Endometrial microvascular endothelial cells (primary cell): Measurements from ENCODE around the gene CDHR3. TPM values are rescaled to one million over a fixed set of nuclear protein-coding genes. Genes with fewer than 3 reads are reported as not detected.

ENCODE experiments used
- in situ Hi-C: cut with HindIII; loops from 2 replicates; pipeline ENCODE4 v1.10.0; 2017; ENCODE audit warnings: low sequenced_read_pairs, low pct_unique_long_range_greater_than_20kb; ENCODE audit errors: inconsistent ontology term
- total RNA-seq: library from RNA; depleted of rRNA; stranded (reverse); fragments of >200 nt; gene quantifications from one replicate; pipeline ENCODE4 v1.2.3, GENCODE V29; 2015; ENCODE audit errors: inconsistent ontology term

Gene CDHR3
- total RNA-seq, 1 donor from 2014 or later = not detected

DNA sequence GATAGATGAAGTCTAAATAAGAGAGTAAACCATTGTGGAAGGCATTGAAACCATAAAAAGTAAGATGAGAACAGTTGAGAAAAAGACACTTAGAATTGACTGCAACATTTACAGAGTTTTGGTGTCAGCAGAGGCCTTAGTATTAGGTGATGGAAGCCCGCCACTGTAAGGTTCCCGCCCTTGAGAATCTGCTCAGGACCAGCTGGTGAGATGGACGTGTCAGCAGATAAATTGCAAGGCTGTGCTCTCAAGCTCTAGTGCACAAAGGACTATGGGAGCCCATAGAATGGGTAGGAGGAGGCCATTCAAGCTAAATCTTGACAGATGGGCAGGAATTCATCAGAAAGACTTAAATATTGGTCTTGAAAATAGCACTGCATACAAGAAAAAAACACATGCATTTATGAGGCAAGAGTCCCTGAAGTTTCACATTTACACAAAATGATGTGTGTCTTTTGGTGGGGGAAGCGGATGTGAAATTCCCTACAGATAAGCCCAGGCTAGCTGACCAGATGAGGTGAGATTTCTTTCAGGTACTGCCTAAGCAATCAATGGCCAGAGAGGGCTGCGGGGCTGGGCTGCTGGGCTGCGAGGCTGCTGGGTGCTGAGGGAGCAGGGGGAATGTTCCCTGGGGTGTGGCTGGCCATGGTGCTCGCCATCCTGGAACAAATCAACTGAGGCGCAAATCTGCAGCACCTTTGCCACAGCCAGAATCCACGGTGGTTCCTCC lies 106.6 kb downstream of the CDHR3 start:
- in situ Hi-C loops = loop anchor here (25.0 kb wide), 1 partner anchor 93 kb away; no protein-coding TSS in a partner anchor

DNA sequence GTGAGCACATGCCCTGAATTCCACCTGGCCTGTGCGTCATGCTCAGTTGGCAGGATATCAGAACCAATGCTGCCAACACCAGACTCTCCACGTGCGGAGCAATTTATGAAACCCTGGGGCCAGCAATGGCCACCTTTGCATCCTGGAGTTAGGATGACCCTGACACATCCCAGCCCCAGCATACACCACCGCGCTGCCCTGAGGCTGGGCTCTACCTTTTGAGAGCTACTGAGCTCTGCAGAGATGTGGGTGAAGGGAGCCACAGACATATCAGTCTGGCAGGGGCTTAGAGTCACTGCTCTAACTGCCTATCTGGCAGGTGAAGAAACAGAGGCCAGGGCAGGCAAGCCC lies 107.1 kb downstream of the CDHR3 start:
- in situ Hi-C loops = loop anchor here (25.0 kb wide), 1 partner anchor 92 kb away; no protein-coding TSS in a partner anchor

DNA sequence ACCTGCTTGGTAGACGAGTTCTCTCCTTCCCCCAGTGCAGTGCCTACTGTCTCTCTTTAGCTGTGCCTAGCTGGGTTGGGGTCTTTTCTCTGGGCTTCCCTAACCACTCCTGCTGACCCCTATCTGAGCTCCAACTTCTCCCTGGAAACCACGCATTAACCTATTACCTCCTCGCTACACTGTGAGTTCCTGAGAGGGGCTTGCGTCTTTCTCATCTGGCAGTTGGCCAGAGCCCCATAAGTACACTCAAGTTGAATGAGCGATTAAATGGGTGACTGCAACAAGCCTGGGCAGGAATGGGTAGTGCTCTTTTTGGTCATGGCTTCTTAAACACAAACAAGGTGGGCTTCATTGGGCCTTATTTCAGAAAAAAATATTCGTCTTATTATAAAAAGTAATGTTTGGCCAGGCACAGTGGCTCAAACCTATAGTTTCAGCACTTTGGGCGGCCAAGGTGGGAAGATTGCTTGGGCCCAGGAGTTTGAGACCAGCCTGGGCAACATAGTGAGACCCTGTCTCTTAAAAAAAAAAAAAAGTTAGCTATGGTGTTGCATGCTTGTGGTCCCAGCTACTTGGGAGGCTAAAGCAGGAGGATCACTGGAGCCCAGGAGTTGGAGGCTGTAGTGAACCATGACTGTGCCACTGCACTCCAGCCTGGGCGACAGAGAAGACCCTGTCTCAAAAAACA lies 107.6 kb downstream of the CDHR3 start:
- in situ Hi-C loops = loop anchor here (25.0 kb wide), 1 partner anchor 92 kb away; no protein-coding TSS in a partner anchor

DNA sequence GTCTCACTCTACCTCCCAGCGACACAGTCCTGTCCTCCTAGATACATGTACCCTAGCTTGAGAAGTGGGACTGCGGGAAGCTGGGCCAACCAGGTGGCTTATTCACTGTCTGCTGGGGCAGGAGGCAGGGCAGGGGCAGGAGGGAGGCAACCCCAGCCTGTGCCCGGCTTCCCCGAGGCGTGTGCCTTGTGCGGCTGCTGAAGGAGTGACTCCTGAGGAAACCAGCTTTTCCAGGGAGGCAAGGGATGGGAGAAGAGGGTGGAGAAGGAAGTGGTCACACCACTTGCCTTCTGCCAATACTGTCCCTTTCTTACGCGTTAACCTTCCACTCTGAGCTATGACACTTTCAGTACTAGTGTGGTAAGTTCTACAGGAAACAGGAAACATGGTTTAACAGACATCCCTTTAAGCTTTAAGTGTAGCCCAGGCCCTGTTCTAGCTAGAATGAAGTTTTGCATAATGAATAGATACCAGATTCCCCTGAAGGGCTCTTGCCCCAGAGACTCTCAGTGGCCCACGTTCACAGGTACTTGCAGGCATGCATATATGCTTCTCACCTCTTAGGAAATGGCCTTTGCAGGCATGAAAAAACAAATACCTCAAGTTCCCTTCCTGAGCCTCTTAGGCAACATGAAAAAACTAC lies 108.4 kb downstream of the CDHR3 start:
- in situ Hi-C loops = loop anchor here (25.0 kb wide), 1 partner anchor 91 kb away; no protein-coding TSS in a partner anchor

DNA sequence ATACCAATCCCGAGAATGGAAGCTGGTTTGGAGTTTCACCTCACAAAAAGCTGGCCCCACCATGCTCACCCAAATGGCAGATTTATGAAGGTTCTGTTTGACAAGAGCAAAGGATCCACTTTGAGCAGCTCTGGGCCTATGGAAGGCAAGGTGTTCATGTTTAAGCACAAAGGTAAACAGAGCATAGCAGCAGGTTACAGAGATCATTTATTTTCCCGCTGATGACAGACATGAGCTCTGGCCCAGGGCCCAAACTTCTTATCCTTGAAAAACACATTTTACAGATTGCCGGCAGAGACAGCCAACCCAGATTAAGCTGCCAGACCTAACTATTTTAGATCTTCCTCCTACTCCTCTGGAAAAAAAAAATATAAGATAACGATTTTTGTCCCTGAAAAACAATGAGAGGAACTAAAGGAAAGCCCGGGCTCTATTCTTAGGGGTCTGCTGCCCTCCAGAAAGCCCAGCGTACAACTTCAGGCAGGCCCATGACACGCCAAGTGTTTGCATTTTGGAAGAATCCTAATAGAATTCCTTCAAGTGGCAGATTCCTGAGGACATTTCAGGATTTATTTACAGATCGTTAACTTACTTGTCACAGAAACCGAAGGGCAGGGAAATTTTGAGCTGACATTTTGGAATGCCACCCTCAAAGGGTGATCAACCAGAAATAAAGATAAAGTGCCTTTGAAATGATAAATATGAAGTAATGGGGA lies 109.1 kb downstream of the CDHR3 start:
- in situ Hi-C loops = loop anchor here (25.0 kb wide), 1 partner anchor 90 kb away; no protein-coding TSS in a partner anchor

DNA sequence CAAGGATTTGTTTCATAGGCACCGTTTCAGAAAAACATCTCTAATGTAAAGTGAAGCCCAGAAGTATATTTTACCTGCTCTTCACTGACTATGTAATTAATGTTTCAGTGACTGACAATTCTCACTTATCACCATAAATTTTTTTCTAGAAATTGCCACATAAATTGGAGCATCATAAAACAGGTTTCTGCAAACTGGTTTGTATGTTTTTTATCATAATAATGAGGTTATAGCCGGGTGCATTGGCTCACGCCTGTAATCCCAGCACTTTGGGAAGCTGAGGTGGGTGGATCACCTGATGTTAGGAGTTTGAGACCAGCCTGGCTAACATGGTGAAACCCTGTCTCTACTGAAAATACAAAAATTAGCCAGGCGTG lies 109.6 kb downstream of the CDHR3 start:
- in situ Hi-C loops = loop anchor here (25.0 kb wide), 1 partner anchor 90 kb away; no protein-coding TSS in a partner anchor

DNA sequence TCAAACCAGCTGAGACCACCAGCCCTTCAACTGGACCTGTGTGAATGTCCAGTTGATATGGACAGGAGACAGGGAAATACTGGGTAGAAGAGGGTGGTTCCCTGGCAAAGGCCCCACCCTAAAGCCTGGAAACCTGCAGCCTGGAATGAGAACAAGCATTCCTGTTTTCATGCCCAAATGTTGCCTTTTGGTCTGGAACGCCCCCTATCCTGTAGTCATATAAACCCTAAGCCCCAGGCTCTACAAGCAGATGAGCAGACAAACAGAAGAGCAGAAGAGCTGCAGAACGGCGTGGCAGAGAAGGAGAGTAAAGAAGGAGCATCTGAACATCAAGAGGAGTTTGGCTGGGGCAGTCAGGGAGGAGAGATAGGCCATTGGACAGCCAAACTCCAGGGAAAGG lies 110.6 kb downstream of the CDHR3 start:
- in situ Hi-C loops = loop anchor here (25.0 kb wide), 1 partner anchor 89 kb away; no protein-coding TSS in a partner anchor

DNA sequence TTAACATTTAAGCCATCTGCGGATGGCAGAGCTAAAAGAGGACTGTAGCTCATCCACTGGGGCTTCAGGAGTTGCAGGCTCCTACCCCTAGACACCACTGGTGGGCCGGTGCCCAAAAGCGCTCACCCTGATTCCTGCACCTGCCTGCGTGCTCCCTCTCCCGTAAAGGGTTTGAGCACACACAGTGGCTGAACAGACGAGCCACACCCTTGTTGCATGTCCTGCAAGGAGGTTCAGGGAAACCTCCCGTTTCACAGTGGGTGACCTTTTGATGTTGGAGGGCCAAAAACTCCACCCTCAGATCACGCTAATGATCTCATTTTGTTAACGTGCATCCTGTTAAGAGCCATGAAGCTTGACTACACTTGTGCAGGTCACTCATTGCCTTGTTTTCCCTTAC lies 111.2 kb downstream of the CDHR3 start:
- in situ Hi-C loops = loop anchor here (25.0 kb wide), 1 partner anchor 88 kb away; no protein-coding TSS in a partner anchor

DNA sequence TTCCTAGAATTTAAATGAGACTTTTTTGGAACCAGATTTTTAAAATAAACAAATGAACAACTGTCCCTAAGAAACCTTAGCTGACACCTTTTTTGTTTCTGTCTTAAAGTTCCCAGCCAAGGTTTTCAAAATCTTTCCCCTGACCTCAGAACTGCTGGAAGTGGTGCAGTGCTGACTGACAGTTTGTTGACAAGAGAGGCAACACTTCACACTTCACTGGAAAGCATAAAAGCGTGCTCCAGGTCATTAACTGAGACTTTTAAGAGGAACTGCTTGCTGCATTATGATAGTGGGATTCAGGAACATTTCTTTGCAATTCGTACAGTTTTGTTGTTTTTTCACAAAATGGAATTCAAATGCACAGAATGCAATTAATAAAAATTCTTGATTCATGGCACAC lies 112.9 kb downstream of the CDHR3 start:
- in situ Hi-C loops = no loop called here

DNA sequence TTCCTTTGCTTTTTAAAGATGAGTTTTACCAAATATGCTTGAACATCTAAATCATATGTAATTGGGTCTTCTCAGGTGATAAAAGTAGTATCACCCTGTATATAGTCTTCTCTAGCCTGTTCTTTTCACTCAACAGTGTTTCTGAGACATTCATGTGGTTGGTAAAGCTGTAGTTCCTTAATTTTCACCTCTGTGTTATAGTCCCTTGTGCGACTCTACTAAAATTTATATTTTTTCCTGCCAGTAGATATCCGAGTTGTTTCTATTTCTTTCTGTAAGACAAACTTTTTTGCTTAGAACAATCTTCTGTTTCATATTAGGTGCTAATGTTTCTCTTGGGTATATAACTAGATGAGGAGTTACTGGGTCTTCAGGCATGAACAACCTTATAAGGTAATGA lies 113.5 kb downstream of the CDHR3 start:
- in situ Hi-C loops = no loop called here

DNA sequence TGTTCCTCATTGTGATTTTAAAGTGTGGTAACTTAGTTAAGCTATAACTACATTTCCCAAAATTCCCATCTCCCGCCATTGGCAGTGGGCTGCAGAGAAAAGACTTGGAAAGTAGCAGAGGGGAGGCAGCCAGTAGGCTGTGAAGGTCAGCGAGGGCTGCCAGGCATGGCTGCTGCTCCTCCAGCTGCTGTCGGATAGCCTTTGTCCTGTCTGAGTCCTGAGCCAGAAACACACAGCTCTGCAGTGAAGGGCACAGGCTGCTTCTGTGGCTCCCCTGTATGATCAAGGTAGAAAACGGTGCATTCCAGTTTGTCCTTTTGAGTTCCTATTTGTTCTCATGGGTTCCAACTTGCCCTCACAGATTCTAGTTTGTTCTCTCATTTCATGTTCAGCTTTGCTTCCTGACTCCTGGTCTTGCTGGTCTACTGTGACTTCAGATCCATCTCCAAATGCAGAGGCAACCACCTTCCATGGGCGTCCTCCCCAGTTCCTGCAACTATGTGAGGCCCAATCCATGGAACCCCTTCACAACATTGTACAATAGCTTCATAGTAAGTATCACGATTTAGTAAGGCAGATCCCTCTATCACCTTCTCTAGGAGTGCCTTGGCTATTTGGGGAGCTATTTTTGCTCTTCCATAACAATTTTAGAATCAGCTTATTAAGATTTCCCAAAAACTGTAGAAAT lies 117.4 kb downstream of the CDHR3 start:
- in situ Hi-C loops = no loop called here

DNA sequence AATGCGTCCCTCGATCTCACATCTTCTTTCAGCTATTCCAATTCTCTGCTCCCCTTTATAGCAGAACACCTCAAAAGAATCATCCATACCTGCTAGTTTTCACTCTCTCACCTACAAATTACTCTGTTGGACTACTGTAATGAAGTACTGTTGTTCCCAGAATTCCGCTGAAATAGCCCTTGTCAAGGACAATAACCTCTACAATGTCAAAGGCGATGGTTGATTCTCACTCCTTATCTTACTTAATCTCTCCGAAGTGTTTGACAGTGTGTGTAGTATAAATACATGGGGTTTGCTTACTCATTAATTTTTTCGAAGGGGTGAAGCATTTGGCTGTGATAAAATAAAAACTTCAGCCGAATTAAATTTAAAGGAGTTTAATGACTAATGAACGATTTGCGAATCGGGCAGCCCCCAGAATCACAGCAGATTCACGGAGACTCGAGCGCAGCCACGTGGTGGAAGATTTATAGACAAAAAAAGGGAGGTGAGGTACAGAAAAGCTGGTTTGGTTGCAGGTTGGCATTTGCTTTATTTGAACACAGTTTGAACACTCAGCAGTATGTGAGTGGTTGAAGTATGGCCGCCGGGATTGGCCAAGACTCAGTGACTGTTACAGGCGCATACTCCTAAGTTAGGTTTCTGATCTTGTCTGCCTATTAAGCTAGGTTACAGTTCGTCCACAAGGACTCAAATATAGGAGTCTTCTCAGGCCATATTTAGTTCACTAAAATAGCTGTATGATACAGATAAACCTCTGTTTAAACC lies 119.2 kb downstream of the CDHR3 start:
- in situ Hi-C loops = no loop called here

Other genes with a start within 250 kb of the CDHR3 start
- 4.8 TPM for gene ATXN7L1, start 86.7 kb upstream of the CDHR3 start, total RNA-seq
- gene SYPL1, start 149.0 kb downstream of the CDHR3 start, total RNA-seq = 92.0 TPM